AML-193 (cell line): Measurements from ENCODE around the gene ZNF808.
"Not testable (repeated sequence)": the region's sequence is repeated elsewhere in the genome, so short reads cannot be mapped to it uniquely, and the experiment has no call there.

Experiments
- DNase-seq, 2 experiments: peaks; one replicate each; lab custom pipeline; 2025; lab: John Stamatoyannopoulos, UW

ZNF808 gene

DNA sequence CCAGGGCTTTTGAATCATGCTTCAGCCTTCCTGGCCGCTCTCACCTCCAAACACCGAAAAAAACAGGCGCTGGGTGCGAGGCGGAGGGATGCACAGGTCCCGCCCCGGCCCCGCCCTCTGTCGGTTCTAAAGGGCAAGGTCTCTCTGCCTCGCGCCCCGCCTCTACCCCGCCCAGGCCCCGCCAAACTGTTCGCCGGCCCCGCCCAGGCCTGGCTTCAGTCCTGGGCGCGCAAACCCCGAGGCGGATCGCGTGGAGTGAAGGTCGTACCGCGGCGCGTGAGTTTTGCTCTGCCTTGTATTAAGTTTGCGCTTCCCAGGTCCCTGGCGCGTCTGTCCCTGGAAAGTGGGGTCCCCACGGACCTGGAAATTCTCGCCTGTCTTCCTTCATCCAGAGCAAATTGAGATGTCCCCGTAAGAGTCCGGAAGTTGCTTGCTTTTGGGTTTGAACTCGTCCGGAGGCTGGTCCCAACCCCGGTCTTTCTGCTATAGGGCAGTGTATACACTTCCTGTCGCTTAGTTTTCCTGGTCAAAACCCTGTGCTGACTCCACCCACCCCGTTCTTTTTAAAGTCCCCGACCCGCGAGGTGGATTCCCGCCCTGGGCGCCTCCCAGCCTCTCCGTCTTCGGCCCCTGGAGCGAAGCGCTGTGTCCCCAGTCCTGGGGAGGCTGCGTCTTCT is 8.4 kb downstream of the ZNF808 start:
- DNase-seq, result peak; percentile 73 to 75

DNA sequence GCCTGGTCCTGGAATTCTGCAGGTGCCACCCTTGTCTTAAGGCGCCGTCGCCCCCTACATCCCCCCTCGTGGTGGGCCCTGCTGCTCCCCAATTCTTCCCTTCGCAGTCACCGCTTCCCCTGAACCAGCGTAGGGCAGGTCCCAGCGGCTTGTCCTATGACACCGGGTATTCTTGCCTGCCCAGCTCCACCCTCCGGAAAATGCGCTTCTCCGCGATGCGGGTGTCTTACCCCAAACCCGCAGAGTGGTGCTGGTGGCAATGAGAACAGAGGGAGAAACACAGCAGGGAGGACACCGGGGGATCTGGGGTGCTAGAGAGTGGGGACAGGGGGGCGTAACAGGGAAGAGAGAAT is 9.0 kb downstream of the ZNF808 start:
- DNase-seq, result peak; percentile 8 to 48

DNA sequence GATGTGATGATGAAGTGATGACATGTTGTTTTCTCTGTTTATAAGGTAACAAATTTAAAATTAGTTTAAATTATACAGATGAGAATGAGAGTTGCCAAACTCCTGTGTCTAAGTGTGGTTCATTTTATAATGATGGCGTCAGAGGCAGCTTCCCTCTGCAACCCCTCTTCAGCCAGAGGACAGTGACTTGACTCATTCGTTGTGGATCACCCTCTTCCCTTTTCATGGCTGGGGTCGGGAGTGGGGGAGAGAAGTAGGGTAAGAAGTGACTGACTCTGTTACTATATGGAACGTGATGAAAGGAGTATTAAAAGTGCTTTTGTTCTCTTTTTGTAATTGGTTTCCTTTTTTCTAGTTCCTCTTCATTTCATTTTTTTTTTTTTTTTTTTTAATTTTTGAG is 11.3 kb downstream of the ZNF808 start:
- peak in 1 of 2 experiments; percentile 9 for DNase-seq

- DNase-seq, result not testable (repeated sequence)
Measured at GRCh38 chr19:52541176-52541575, 13.7 kb downstream of the ZNF808 start.

- no peak for DNase-seq
Measured at GRCh38 chr19:52541608-52542007, 14.1 kb downstream of the ZNF808 start.

- DNase-seq, result not testable (repeated sequence)
Measured at GRCh38 chr19:52542541-52542940, 15.1 kb downstream of the ZNF808 start.

DNA sequence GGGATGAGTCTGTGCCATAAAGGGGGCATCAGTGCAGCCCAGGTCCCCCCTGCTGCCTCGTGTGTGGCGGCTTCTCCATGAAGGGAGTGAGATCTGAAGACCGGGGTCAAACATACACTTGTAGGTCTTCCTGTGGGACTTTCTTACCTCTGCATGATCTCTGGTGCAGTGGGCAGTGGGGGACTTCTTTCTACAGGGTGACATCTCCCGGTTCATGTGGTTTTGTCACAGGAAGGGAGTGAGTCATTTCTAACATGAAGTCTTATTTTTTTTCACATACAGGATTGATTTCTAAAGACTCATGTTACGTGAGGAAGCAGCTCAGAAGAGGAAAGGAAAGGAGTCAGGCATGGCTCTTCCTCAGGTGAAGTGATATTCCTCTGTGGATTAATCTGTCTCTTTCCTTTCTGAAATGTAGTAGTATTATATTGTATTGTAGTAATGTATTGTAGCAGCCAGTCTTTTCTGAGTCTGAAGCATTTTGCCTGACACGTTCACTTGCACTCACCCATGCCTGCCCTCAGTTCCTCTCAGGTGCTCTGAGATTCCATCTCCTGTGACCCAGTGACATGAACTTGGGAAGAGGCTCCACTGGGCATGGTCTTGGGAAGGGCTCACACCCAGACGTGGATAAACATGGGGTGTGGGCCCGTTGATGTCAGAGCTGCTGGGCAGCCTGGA is 15.7 kb downstream of the ZNF808 start:
- DNase-seq, result peak; percentile 63 to 68

GRCh38 chr19:52554216-52554971 is 26.9 kb downstream of the ZNF808 start:
- no peak for DNase-seq

- no peak for DNase-seq
Measured at GRCh38 chr19:52557231-52557995, 29.9 kb downstream of the ZNF808 start.

GRCh38 chr19:52558732-52559445 is 31.4 kb downstream of the ZNF808 start:
- not testable (repeated sequence) for DNase-seq

DNA sequence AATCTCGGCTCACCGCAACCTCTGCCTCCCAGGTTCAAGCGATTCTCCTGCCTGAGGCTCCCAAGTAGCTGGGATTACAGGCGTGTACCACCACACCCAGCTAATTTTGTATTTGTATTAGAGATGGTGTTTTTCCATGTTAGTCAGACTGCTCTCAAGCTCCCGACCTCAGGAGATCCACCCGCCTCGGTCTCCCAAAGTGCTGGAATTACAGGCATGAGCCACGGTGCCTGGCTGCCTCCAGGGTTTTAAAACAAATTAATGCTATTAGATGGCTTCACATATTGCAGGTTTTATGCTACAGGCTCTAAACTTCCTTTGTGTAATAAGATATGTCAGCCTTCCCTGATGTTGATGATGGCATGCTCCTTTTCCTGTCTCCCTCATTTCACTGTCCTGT is 34.1 kb downstream of the ZNF808 start:
- not testable (repeated sequence) for DNase-seq

- DNase-seq, result no peak
Measured at GRCh38 chr19:52566121-52566520, 38.7 kb downstream of the ZNF808 start.

GRCh38 chr19:52566588-52566987 is 39.1 kb downstream of the ZNF808 start:
- no peak for DNase-seq

DNA sequence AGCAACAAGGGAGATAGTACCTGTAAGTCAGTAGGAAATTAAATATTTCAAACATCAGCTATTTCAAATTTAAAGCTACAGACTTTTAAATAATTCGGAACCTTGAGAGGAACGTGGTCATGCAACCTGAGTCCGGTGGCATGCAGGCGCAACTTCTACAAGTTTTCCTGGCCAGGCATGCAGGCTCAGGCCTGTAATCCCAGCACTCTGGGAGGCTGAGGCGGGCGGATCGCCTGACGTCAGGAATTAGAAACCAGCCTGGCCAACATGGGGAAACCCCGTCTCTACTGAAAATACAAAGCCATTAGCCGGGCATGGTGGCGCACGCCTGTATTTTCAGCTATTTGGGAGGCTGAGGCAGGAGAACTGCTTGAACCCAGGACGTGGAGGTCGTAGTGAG is 40.5 kb downstream of the ZNF808 start:
- DNase-seq, result no peak

DNA sequence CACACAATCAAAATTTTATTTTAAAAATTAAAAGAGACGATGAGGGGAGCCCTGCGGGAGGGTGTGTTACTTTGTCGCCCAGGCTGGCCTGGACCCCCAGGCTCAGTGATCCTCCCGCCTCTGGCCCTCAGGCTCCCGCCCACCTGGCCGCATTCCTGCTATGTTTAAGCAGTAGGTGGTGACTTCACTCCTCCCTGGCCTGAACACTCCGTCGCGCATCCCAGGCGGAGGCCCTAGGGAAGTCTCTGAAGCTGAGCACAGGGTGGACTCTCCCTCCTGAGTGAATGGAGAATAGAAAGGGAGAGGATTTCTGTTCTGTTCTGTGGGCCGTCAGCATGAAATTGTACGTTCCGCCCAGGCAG is 42.2 kb downstream of the ZNF808 start:
- DNase-seq, result not testable (repeated sequence)

DNA sequence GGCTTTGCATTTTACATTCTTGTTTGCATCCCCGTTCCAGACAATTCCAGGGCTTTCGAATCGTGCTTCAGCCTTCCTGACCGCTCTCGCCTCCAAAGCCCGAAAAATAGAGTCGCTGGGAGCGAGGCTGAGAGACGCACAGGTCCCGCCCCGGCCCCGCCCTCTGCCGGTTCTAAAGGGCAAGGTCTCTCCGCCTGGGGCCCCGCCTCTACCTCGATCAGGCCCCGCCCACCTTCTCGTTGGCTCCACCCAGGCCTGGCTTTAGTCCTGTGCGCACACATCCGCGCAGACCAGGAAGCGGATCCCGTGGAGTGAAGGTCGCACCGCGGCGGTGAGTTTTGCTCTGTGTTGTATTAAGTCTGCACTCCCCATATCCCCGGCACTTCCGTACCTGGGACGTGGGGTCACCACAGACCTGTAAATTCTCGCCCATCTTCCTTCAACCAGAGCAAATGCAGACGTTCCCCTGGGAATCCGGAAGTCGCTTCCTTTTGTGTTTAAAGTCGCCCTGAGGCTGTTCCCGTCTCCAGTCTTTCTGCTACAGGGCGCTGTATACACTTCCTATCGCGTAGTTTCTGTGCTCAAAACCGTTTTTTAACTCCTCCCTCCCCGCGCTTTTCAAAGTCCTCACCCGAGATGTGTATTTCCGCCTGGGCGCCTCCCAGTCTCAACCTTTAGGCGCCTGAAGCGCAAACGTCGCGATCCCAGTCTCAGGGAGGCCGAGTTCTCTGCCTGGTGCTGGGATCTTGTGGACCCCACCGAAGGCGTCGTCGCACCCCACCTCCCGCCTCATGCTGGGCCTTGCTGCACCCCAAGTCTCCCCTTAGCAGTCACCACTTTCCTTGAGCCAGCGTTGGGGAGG is 42.8 kb downstream of the ZNF808 start, which contains the start of gene ZNF701:
Gene ZNF701, plus strand, starts transcription at position 288 of the 862 bp plus-strand sequence. CDS start 3,861 bp downstream, outside the sequence.
- peak; percentile 84 to 85 for DNase-seq

DNA sequence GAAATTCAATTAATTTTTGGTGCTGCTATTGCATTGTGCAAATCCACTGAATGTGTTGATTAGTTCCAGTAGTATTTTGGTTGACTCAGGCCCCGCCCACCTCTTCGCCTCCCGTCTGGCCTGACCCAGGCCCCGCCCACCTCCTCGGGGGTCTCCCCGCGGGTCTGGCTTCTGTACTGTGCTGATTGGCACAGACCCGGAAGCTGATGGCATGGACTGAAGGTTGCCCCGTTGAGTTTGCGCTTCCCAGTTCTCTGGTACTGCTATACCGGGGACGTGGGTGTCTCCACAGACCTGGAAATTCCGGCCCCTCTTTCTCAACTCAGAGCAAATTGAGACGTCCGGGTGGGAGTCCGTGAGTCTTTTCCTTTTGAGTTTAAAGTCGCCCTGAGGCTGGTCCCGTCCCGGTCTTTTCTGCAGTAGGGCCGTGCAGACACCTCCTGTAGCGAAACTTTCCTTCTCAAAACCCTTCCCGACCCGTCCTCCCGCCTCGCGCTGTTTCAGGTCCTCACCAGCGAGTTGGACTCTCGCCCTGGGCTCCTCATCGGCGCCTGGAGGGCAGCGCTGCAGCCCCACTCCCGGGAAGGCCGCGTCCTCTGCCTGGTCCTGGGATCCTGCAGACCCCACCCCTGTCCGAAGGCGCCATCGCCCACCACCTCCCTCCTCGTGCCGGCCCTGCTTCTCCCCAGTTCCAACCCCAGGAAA is 57.4 kb downstream of the ZNF808 start:
- no peak for DNase-seq

GRCh38 chr19:52585604-52586003 is 58.1 kb downstream of the ZNF808 start:
- no peak for DNase-seq

DNA sequence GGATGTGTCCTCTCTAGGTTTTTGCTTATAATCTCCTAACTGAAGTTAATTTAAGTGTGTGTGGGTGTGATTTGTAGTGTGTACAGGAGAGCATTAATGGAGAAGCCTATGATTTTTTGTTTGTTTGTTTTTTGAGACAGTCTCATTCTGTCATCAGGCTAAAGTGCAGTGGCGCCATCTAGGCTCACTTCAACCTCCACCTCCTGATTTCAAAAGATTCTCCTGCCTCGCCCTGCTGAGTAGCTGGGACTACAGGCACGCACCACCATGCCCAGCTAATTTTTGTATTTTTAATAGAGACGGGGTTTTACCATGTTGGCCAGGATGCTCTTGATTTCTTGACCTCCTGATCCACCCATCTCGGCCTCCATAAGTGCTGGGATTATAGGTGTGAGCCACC is 63.3 kb downstream of the ZNF808 start:
- peak in 1 of 2 experiments; percentile 0 for DNase-seq

DNA sequence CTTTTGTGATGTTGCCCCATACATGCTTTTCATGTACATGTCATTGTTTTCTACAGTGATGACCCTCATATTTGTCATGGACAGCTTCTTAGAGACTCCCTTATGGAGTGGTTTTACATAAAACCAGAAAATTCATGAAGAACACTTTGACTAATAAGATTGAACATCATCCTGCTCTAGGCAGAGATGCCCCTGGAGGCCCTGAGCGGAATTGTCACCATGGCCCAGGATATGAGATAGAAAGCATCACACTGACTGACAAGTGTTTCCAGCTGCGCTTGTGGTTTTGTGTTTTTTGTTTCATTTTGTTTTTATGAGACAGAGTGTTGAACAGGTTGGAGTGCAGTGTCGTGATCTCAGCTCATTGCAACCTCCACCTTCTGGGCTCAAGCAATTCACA is 64.8 kb downstream of the ZNF808 start:
- peak in 1 of 2 experiments; percentile 1 for DNase-seq
